NCI-H2227 (cell line): Measurements from ENCODE around the gene BLZF1.
"Not testable (repeated sequence)": the region's sequence is repeated elsewhere in the genome, so short reads cannot be mapped to it uniquely, and the experiment has no call there.

Experiments
- DNase-seq: peaks from one replicate; lab custom pipeline; 2025; ENCODE audit not compliant: unreplicated experiment; lab: John Stamatoyannopoulos, UW

Gene BLZF1

DNA sequence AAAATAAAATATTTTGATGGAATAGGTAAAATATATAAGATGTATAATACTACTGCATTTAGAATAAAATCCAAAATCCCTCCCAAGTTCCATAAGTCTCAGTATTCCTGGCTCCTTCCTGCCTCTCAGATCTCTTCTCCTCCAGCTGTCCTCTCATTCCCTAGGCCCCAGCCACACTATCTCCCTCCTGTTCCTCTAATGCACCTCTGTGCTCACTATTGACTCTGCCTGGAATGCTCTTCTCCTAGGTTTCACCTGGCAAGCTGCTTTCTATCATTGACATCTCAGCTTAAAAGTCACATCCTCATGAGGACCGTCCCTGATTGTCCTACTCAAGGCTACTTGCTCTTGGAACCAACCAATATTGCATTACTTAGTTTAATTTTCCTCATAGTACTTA is 7.6 kb upstream of the BLZF1 start:
- DNase-seq, result no peak

DNA sequence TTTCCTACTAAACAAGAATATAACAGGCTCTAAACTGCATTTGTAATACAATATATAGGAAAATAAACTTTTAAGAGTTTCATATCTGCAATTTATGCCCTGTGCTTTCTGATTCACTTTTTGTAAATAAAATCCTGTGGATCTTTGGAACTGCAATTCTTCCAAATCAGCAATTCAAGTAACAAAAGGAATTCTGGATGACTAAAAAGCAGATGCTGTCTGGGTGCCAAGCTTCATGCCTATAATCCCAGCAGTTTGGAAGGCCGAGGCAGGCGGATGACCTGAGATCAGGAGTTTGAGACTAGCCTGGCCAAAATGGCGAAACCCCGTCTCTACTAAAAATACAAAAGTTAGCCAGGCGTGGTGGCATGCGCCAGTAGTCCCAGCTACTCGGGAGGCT is 6.7 kb upstream of the BLZF1 start:
- DNase-seq, result no peak

DNA sequence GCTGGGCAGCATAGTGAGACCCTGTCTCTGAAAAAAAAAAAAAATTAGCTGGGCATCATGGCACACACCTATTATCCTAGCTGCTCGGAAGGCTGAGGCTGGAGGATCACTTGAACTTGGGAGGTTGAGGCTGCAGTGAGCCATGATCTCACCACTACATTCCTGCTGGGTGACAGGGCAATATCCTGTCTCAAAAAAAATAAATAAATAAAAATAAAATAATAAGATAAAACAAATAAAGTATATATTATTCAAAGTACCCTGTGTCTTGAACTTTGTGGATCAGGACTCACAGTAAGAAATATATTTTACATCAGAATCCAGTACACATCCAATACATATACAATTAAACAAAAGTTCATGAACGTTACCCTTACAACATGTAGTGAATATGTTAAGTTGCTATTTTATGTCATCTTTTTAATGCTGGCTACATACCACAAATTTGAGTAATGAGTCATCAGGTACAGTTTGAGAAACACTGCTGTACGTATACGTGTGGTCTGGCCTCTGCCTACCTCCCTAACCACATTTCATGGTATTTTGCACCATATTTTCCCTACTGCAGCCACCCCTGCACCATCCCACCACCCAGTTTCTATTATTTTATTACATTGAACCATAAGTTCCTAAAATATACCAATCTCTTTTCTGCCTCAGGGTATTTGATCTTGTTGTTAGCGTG is 4.8 kb upstream of the BLZF1 start:
- DNase-seq, result no peak

DNA sequence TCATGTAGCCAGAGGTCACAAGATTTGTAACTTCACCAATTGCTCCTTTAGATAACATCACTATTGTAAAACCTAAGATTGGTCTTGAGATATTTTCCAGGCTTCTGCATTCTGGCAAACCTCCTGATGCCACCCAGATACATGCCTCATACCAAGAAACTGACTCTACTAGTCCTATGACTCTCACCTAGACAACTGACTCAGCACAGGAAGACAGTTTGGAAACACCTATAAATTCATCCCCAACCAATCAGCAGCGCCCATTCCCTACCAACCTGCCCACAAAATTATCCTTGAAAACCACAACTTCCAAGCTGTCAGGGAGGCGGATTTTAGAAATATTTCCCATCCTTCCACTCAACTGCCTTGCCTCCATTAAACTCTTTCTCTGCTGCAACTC is 3.0 kb upstream of the BLZF1 start:
- no peak for DNase-seq

DNA sequence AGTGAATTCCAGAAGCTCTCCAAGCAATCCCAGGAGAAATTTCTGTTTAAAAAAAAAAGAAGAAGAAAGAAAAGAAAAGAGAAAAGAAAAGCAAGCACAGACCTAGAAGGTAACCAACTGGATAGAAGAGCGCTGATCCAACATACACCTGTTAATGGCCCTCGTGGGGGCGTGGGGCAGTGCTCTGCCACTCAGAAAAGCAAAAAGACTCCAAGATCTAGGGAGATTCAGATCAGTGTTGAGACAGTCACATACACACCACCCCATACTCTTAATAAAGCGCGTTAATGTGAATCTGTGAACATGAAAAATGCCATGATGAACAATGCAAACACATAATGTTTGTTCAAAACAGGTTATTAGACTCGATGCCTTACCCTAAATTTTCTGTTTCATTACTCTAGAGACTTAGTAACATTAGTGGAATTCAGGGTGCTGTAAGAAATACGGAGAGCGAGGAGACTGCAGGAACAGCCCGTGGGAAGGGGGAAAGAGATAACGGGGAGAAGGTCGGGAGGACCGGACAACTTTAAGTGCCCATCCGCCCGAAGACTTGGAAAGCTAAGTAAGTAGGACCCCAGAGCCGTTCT is 804 bp upstream of the BLZF1 start:
- DNase-seq, result peak; percentile 33

DNA sequence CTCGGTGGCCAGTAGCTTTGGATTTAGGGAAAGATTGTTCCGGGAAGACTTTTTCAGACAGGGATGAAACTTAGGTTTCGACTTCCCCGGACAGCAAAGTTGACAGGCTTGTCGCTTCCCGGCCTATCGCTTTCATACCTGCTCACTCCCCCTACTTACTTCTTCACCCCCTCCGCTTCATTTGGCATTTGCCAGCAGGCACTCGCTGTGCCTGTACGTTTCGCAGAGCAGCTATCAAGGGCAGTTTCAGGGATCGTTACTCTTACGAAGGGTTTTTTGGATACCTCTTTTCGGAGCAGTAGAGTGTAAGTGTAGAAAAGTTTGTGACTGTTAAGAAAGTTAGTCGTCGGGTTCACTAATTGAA is 393 bp downstream of the BLZF1 start:
- DNase-seq, result no peak

DNA sequence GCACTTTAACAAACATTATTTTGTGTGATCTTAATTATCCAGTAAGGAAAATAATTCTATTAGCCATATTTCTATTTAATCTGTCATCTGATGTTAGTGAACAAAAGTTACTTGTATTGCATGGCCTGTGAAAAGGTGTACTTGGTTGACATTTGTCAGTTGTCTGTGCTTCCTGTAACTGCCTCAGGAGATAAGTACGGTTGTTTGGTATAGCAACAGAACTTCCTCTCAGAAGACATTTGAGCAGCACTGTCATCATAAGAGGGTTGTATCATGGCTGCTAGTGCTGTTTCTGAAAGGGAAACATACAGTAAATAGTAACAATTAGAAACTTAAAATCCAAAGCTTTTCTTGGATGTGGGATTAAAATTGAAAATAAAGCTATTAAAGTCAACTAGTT is 3.4 kb downstream of the BLZF1 start:
- DNase-seq, result no peak

DNA sequence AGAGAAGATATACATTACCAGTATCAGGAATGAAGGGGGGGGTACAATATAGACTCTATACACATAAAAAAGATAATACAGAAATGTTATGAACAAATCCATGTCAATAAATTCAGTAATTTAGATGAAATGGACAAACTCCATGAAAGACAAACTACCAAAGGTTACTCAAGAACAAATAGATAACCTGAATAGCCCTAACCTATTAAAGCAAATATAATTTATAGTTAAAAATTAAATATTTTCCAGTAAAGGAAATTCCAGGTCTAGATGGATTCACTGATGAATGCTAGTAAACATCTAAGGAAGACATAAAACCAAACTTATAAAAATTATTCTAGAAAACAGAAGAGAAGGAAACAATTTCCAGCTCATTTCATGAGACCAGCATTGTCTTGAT is 13.2 kb downstream of the BLZF1 start:
- DNase-seq, result no peak

DNA sequence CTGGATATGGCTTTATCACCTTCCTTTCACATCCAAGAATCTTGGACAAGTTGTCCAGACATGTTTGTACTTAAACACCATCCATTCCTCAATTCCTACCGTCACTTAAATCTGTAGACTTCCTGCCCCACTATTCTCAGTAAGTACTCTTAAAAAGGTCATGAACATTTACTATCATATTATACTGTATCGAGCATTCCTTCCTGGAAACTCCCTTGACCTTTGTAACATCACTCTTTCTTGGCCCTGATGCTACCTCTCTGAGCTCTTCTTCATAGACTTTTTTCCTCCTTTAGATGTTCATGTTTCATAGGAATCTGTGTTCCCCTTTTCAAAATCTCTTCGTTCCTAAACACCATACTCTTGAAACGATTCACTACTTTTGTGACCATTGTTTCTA is 15.5 kb downstream of the BLZF1 start:
- DNase-seq, result no peak

DNA sequence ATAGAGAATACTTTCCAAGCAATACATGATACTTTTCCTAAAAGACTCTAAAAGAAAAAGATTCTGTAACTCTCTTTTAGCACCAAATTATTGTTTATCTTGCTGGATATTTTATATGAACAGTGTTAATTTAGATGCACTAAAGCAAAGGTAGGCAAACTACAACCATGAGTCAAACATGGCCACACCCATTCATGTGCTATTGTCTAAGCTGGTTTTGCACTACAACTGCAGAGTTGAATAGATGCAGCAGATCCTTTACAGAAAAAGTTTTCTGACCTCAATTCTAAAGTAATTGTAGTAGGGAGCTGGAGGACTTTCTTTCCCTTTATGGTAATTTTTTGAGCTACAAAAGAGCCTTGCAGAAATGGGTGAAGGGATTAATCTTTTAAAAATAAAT is 19.4 kb downstream of the BLZF1 start:
- DNase-seq, result no peak

DNA sequence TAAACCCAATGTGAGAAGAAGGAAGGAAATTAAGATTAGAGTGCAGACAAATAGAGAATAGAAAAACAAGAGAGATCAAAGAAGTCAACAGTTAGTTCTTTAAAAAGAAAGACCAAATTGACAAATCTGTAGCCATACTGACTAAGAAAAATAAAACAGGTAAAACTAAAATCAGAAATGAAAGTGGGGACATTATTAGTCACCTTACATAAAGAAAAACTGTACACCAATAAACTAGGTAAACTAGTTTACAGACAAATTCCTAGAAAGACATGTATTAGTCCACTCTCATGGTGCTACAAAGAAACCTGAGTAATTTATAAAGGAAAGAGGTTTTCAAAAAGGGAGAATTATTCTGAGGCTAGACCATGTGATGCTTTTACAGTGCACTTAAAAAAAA is 22.3 kb downstream of the BLZF1 start:
- no peak for DNase-seq

DNA sequence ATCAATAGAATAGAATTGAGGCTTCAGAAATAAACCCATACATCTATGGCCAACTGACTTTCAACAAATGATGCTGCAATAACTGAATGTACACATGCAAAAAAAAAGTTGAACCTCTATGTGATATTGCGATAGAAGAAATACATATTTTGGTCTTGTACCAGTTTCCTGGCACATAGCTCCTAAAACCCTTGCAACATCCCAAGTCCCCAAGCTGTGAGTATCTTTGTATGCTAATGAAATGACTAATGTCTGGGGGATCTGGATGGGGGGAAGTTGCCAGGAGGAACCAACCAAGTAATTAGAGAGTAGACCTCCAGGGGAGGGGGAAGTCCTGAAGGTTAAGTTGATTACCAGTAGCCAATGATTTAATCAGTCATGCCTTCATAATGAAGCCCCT is 24.4 kb downstream of the BLZF1 start:
- no peak for DNase-seq

DNA sequence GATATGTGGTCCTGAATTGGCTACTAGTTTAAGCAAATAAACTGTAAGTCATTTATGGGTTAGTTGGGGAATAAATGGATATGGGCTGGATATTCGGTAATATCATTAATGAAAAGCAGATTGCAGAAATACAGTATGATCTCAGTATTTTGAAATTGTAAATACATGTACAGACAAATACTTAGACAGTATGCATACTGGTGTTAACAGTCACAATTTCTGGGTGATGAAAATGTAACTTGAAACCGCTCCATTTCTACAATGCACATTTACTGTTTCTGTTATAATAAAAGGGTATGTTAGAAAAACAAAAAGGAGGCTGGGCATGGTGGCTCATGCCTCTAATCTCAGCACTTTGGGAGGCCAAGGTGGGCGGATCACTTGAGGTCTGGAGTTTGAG is 28.0 kb downstream of the BLZF1 start:
- DNase-seq, result no peak

DNA sequence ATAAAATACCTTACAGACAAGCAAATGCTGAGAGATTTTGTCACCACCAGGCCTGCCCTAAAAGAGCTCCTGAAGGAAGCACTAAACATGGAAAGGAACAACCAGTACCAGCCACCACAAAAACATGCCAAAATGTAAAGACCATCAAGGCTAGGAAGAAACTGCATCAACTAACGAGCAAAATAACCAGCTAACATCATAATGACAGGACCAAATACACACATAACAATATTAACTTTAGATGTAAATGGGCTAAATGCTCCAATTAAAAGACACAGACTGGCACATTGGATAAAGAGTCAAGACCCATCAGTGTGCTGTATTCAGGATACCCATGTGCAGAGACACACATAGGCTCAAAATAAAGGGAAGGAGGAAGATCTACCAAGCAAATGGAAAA is 34.6 kb downstream of the BLZF1 start:
- not testable (repeated sequence) for DNase-seq

DNA sequence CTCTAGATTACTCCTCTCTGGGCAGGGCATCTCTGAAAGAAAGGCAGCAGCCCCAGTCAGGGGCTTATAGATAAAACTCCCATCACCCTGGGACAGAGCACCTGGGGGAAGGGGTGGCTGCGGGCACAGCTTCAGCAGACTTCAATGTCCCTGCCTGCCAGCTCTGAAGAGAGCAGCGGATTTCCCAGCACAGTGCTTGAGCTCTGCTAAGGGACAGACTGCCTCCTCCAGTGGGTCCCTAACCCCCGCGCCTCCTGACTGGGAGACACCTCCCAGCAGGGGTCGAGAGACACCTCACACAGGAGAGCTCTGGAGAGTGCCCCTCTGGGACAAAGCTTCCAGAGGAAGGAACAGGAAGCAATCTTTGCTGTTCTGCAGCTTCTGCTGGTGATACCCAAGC is 40.3 kb downstream of the BLZF1 start:
- DNase-seq, result not testable (repeated sequence)

DNA sequence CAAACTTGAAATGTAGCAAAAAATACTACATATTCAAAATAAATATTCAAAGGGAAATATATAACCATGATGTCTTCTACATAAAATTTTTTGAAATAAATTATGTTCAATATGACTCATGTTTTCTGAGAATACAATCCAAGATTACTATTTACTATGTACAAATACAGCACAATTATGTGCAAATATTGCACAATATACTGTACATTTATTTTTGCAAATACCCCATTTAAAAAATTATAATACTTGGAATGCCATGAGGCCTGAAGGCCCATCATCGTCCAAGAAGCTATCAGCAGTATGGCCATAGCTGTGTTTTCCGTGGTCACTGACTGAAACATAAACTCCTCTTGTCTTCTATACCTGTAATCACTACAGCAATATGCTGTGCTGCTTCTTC is 47.0 kb downstream of the BLZF1 start:
- DNase-seq, result no peak

DNA sequence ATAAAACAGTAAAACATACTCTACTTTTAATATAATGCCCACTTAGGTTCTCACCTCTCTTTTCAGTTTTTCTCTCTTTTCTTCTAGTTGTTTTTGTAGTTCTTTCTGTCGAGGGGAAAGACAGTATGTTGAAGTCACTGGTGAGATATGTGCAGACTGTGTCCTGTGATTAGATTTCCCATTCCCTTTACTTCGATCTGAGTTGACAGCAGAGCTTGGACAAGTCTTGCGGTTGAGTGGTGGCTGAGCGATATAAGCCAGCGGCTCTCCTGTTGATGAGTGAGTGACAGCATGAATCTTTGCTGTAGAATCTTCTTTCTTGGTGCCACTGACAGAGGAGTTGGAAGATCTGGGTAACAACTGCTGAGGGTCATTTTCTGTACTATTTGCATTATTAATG is 53.3 kb downstream of the BLZF1 start:
- DNase-seq, result no peak

DNA sequence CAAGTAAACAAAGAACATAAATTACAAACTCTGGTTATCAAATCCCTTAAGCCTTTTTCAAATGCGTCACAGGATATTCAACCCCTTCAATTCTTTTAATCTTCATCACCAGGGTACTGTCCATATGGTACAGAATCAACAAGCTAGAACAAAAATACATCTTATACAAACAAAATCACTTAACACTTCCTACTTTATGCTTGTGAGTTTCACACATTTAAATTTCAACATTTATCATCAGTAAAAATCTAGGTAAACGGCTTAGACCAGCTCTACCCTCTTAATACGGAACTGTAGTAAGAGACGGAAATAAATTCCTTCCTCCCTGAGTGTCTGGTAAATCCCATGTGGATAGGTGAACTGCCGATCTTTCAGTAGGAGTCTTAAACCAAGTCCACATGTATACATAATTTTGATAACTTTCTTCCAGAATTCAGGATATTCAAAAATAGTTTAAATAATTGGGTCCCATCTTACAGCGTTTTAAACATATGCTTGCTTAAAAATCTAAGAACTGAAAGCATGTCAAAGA is 58.2 kb downstream of the BLZF1 start:
- peak; percentile 6 for DNase-seq

DNA sequence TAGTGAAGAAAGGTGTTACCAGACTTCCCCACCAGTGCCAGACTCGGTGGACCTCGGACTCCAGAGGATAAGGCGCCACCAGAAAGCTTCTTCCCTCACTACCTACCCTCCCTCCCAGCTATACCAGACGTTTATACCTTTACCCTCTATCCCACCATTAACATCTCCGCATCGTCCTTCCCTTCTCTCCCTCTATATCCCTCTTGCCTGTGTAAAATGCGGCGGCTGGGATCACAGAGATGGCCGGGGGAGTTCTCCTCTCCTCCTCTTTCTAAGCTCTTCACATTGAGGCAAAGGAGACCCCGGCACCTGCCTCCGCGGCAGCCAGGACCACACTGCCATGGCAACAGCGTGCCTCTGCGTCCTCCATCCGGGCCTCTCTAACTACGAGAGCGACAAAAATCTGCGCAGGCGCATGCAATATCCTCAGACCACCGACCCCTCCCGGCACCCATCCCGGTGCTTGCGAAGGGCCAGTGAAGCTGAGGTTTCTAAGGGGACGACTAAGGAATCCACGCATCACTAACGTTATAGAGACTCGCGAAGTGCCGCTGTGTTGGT is 59.2 kb downstream of the BLZF1 start, which contains the start of gene CCDC181:
Gene CCDC181, minus strand, starts transcription at position 394 of the 561 bp plus-strand sequence. CDS start 2,547 bp downstream, outside the sequence.
- DNase-seq, result peak; percentile 97
